ENCODE data around the gene SHROOM4. TPM values are rescaled to one million over a fixed set of nuclear protein-coding genes. Genes with fewer than 3 reads are reported as not detected.

Gene SHROOM4
- total RNA-seq, 1 experiment from 2014 or later, result 0.05 TPM

DNA sequence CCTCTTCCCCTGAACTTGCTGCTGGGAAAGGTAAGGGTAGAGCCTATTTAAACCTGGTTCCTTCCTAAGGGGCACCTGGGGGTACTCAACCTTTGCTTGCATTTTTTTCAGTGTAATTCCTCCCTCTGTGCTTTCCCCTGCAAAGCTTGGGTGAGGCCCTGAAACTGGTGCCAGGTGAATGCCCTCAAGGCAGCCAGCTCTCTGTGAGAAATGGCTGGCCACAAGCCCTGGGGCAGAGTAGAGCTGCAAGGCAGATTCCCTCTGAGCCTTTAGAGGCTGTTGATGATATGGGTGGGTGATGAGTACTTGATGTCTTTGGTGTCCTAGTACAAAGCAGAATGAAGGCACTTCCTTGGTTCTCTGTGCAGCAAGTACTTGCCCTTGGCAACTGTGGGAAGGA, 217.9 kb downstream of the SHROOM4 start:
- H3K9me3 ChIP-seq (ENCODE audit: control insufficient read depth in 1 of 2, insufficient read depth in 1 of 2, low read depth in 1 of 2, low read length in 2 of 2), result no peaks in the 10 kb centered on the region
- H3K4me2 ChIP-seq (ENCODE audit: low read length), result no peak overlapping the region
- H3K27ac ChIP-seq (ENCODE audit: low read depth, low read length), result no peak overlapping the region
- H4K20me1 ChIP-seq (ENCODE audit: insufficient read depth), result no peaks in the 10 kb centered on the region
- TF ChIP-seq POLR2AphosphoS5 (IDR thresholded peaks at IDR 0.05; ENCODE audit: low read depth, low read length) (no peak), ELF1 (IDR thresholded peaks at IDR 0.05; ENCODE audit: borderline replicate concordance, low read depth) (no peak)
- TF ChIP-seq, protein P1, sequence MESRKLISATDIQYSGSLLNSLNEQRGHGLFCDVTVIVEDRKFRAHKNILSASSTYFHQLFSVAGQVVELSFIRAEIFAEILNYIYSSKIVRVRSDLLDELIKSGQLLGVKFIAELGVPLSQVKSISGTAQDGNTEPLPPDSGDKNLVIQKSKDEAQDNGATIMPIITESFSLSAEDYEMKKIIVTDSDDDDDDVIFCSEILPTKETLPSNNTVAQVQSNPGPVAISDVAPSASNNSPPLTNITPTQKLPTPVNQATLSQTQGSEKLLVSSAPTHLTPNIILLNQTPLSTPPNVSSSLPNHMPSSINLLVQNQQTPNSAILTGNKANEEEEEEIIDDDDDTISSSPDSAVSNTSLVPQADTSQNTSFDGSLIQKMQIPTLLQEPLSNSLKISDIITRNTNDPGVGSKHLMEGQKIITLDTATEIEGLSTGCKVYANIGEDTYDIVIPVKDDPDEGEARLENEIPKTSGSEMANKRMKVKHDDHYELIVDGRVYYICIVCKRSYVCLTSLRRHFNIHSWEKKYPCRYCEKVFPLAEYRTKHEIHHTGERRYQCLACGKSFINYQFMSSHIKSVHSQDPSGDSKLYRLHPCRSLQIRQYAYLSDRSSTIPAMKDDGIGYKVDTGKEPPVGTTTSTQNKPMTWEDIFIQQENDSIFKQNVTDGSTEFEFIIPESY (IDR thresholded peaks at IDR 0.05; ENCODE audit: extremely low read depth, insufficient replicate concordance, low read length), result no peak
- ChIA-PET CTCF (no interaction called here), POLR2A (no interaction called here), RAD21 (ENCODE audit: low non-redundant PET in 1 of 2, low total read pairs in 2 of 2, uncharacterized antibody in 2 of 2, unreplicated experiment in 2 of 2) (no interaction called here)
- no peak overlapping the region for H3K4me3 ChIP-seq (replicated peaks in 1 of 2; ENCODE audit: low read depth in 1 of 2, low read length in 2 of 2)
- no peak overlapping the region for H2AFZ ChIP-seq (ENCODE audit: low read depth, low read length, poor library complexity, severe bottlenecking)
- no peaks in the 10 kb centered on the region for H3K36me3 ChIP-seq (ENCODE audit: control insufficient read depth in 1 of 2, insufficient read depth in 2 of 2, low read length in 2 of 2)
- H3K9me2 ChIP-seq (ENCODE audit: insufficient read depth), result no peaks in the 10 kb centered on the region
- BruUV-seq (replicated peaks), result no TSS peak
- intact Hi-C loops (cut with micrococcal nuclease), result no loop called here
- no peaks in the 10 kb centered on the region for H3K27me3 ChIP-seq (ENCODE audit: insufficient read depth, low read length)
- H3K9ac ChIP-seq (ENCODE audit: low read length), result no peak overlapping the region
- no peaks in the 10 kb centered on the region for H3K4me1 ChIP-seq (ENCODE audit: control insufficient read depth in 1 of 2, insufficient read depth in 2 of 2, low read length in 2 of 2)
- H3K79me2 ChIP-seq (ENCODE audit: insufficient read depth, low read length), result no peaks in the 10 kb centered on the region
- ATAC-seq (no peak), DNase-seq (ENCODE audit: low read depth, low spot score) (no peak)

DNA sequence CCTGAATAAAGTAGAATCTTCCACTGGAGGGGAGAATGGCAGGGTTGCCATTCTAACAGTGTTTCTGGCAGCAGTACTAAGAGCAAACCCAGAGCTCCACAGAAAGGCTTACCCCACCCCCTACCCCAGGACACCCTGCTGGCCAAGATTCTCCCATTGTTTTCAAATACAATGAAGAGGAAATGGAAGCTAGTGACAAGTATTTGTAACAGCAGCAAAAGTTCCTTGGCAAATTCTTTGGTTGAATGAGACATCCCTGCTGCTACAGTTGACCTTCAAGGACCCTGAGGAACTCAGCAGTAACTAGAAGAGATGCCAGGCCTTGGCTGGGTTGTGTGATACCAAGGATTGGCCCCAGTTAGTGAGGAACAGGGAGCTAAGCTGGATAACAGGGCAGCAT, 219.2 kb downstream of the SHROOM4 start:
- Histone ChIP-seq H4K20me1 (ENCODE audit: insufficient read depth) (no peaks in the 10 kb centered on the region), H3K36me3 (ENCODE audit: control insufficient read depth in 1 of 2, insufficient read depth in 2 of 2, low read length in 2 of 2) (no peaks in the 10 kb centered on the region), H2AFZ (ENCODE audit: low read depth, low read length, poor library complexity, severe bottlenecking) (no peak overlapping the region), H3K27me3 (ENCODE audit: insufficient read depth, low read length) (no peaks in the 10 kb centered on the region), H3K79me2 (ENCODE audit: insufficient read depth, low read length) (no peaks in the 10 kb centered on the region), H3K9me3 (ENCODE audit: control insufficient read depth in 1 of 2, insufficient read depth in 1 of 2, low read depth in 1 of 2, low read length in 2 of 2) (no peaks in the 10 kb centered on the region), H3K4me3 (replicated peaks in 1 of 2; ENCODE audit: low read depth in 1 of 2, low read length in 2 of 2) (no peak overlapping the region), H3K4me2 (ENCODE audit: low read length) (no peak overlapping the region), H3K9me2 (ENCODE audit: insufficient read depth) (no peaks in the 10 kb centered on the region), H3K9ac (ENCODE audit: low read length) (no peak overlapping the region), H3K4me1 (ENCODE audit: control insufficient read depth in 1 of 2, insufficient read depth in 2 of 2, low read length in 2 of 2) (no peaks in the 10 kb centered on the region), H3K27ac (ENCODE audit: low read depth, low read length) (no peak overlapping the region)
- intact Hi-C loops (cut with micrococcal nuclease), result no loop called here
- POLR2A ChIA-PET, result no interaction called here
- no peak for DNase-seq (ENCODE audit: low read depth, low spot score)
- TF ChIP-seq SP1 (IDR thresholded peaks at IDR 0.05; ENCODE audit: low read depth), result no peak
- no peak for TF ChIP-seq RAD21 (IDR thresholded peaks at IDR 0.05; ENCODE audit: low read depth)
- TF ChIP-seq EZH2 (IDR thresholded peaks at IDR 0.05), result no peak
- no peak for TF ChIP-seq FOSL1 (IDR thresholded peaks at IDR 0.05; ENCODE audit: low read depth)
- TF ChIP-seq POLR2A (IDR thresholded peaks at IDR 0.05; ENCODE audit: borderline replicate concordance, extremely low read depth, insufficient read depth, insufficient read length), result no peak
- TF ChIP-seq TCF7L2 (IDR thresholded peaks at IDR 0.05; ENCODE audit: borderline replicate concordance, extremely low read depth, insufficient read depth, insufficient read length), result no peak
- no peak for TF ChIP-seq ZNF274 (IDR thresholded peaks at IDR 0.05; ENCODE audit: low read depth, low read length)
- no peak for TF ChIP-seq YY1 (IDR thresholded peaks at IDR 0.05; ENCODE audit: extremely low read depth, insufficient replicate concordance, low read depth, low read length)
- TF ChIP-seq, protein P2, sequence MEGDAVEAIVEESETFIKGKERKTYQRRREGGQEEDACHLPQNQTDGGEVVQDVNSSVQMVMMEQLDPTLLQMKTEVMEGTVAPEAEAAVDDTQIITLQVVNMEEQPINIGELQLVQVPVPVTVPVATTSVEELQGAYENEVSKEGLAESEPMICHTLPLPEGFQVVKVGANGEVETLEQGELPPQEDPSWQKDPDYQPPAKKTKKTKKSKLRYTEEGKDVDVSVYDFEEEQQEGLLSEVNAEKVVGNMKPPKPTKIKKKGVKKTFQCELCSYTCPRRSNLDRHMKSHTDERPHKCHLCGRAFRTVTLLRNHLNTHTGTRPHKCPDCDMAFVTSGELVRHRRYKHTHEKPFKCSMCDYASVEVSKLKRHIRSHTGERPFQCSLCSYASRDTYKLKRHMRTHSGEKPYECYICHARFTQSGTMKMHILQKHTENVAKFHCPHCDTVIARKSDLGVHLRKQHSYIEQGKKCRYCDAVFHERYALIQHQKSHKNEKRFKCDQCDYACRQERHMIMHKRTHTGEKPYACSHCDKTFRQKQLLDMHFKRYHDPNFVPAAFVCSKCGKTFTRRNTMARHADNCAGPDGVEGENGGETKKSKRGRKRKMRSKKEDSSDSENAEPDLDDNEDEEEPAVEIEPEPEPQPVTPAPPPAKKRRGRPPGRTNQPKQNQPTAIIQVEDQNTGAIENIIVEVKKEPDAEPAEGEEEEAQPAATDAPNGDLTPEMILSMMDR (IDR thresholded peaks at IDR 0.05 in 2 of 3, conservative IDR thresholded peaks at IDR 0.05 in 1 of 3; ENCODE audit: borderline replicate concordance in 1 of 3, insufficient read depth in 1 of 3, low read depth in 2 of 3, low read length in 2 of 3), result no peak
- no peak for TF ChIP-seq EGR1 (IDR thresholded peaks at IDR 0.05; ENCODE audit: low read depth)
- TF ChIP-seq ZFX (IDR thresholded peaks at IDR 0.05), result no peak
- no peak for TF ChIP-seq ELF1 (IDR thresholded peaks at IDR 0.05; ENCODE audit: borderline replicate concordance, low read depth)
- CTCF ChIA-PET, result no interaction called here
- ATAC-seq, result no peak
- RAD21 ChIA-PET (ENCODE audit: low non-redundant PET in 1 of 2, low total read pairs in 2 of 2, uncharacterized antibody in 2 of 2, unreplicated experiment in 2 of 2), result no interaction called here
- no TSS peak for BruUV-seq (replicated peaks)
